ENCODE results near the gene COA8.

The COA8 gene

GRCh38 chr14:103537175-103537990, 25.4 kb upstream of the COA8 start:
- DNase-seq, result no peak

GRCh38 chr14:103538291-103539055, 24.3 kb upstream of the COA8 start:
- no peak for DNase-seq

GRCh38 chr14:103539056-103539825, 23.5 kb upstream of the COA8 start:
- no peak for DNase-seq

GRCh38 chr14:103540821-103541708, 21.7 kb upstream of the COA8 start:
- no peak for DNase-seq

- DNase-seq, result no peak
Observed at GRCh38 chr14:103541709-103542604, 20.8 kb upstream of the COA8 start.

GRCh38 chr14:103542605-103543088, 20.1 kb upstream of the COA8 start:
- no peak for DNase-seq

- DNase-seq, result no peak
Observed at GRCh38 chr14:103543140-103543539, 19.6 kb upstream of the COA8 start.

GRCh38 chr14:103543721-103544387, 18.9 kb upstream of the COA8 start:
- no peak for DNase-seq

- DNase-seq, result no peak
Observed at GRCh38 chr14:103544388-103545218, 18.2 kb upstream of the COA8 start.

GRCh38 chr14:103545219-103545914, 17.4 kb upstream of the COA8 start:
- DNase-seq, result no peak

- DNase-seq, result peak in 1 of 5 experiments; percentile 5
Observed at GRCh38 chr14:103545915-103546651, 16.7 kb upstream of the COA8 start.

GRCh38 chr14:103546652-103547454, 15.9 kb upstream of the COA8 start:
- DNase-seq, result peak; percentile 57 to 71 (median 65)

- DNase-seq, result no peak
Observed at GRCh38 chr14:103547455-103547940, 15.3 kb upstream of the COA8 start.

- no peak for DNase-seq
Observed at GRCh38 chr14:103547941-103548462, 14.8 kb upstream of the COA8 start.

GRCh38 chr14:103548463-103549351, 14.1 kb upstream of the COA8 start:
- DNase-seq, result no peak

Data from T-helper 2 cell (primary cell).